Tibial nerve (tissue), 4 donors: ENCODE data around the gene COL9A3. TPM values are rescaled to one million over a fixed set of nuclear protein-coding genes. Genes with fewer than 3 reads are reported as not detected.

ENCODE experiments used
- DNase-seq, 2 donors: peaks; one replicate each; pipeline ENCODE4 v3.0.0-alpha.2; 2019; ENCODE audit warnings: low spot score in 2 of 2
- H3K27ac ChIP-seq, 4 donors: fragments of 200-600 bp; sonication (generic) in 3 of 4; one replicate each; pipeline ENCODE4 v1.5.1; 2017 to 2019; ENCODE audit warnings: mild to moderate bottlenecking in 1 of 4
- H3K27me3 ChIP-seq, 2 donors: fragments of 200-600 bp; sonication (generic) in 1 of 2; one replicate each; pipeline versions ENCODE4 v1.5.1 to v1.6.0; 2017 to 2019
- H3K36me3 ChIP-seq, 3 donors: fragments of 200-600 bp; sonication (generic); one replicate each; pipeline ENCODE4 v1.5.1; 2018 to 2019
- H3K4me1 ChIP-seq, 4 donors: fragments of 200-600 bp; sonication (generic) in 3 of 4; one replicate each; pipeline ENCODE4 v1.5.1; 2017 to 2019
- H3K4me3 ChIP-seq, 4 donors: fragments of 200-600 bp; sonication (generic) in 3 of 4; one replicate each; pipeline ENCODE4 v1.5.1; 2017 to 2019; ENCODE audit warnings: mild to moderate bottlenecking in 1 of 4, moderate library complexity in 1 of 4
- H3K9me3 ChIP-seq, 4 donors: fragments of 200-600 bp; sonication (generic) in 3 of 4; one replicate each; pipeline ENCODE4 v1.5.1; 2017 to 2019
- CTCF ChIP-seq, 5 experiments: fragments of 200-600 bp in 3 of 5; fragments of 450-650 bp in 2 of 5; sonication (generic) in 3 of 5; IDR thresholded peaks; one replicate each; pipeline ENCODE4 v1.5.1; 2016 to 2019; ENCODE audit warnings: antibody characterized with exemption in 5 of 5, mild to moderate bottlenecking in 3 of 5, moderate library complexity in 2 of 5
- EP300 ChIP-seq, 2 donors: sonication (generic); formaldehyde crosslinking; IDR thresholded peaks; one replicate each; pipeline ENCODE4 v1.6.1; 2017; ENCODE audit warnings: antibody characterized with exemption in 2 of 2, mild to moderate bottlenecking in 1 of 2
- POLR2A ChIP-seq, 2 donors: fragments of 450-650 bp; IDR thresholded peaks; one replicate each; pipeline ENCODE4 v1.6.1; 2017; ENCODE audit warnings: antibody characterized with exemption in 2 of 2, mild to moderate bottlenecking in 2 of 2, moderate library complexity in 2 of 2
- WGBS, 2 donors: methylation state at CpG; one replicate each; pipeline ENCODE4 v1.1.5; 2018; 5-methylcytosine and 5-hydroxymethylcytosine counted together
- total RNA-seq, 4 donors: library from RNA; depleted of rRNA; stranded (reverse); fragments of >200 nt; gene quantifications; one replicate each; pipeline ENCODE4 v1.1.0, GENCODE V29; 2016

The COL9A3 gene
- total RNA-seq, 4 donors from 2014 or later = 51.3 to 81.2 (median 63.5) TPM

- TF ChIP-seq CTCF (IDR thresholded peaks at IDR 0.05) (no peak), POLR2A (IDR thresholded peaks at IDR 0.05) (no peak), EP300 (IDR thresholded peaks at IDR 0.05) (no peak)
- Histone ChIP-seq H3K4me3 (no peak overlapping the region), H3K27ac (no peak overlapping the region), H3K9me3 (no peaks in the 10 kb centered on the region), H3K36me3 (no peaks in the 10 kb centered on the region), H3K27me3 (peaks cover 0 to 5% of the 10 kb centered on the region in 2 donors), H3K4me1 (peaks cover 0 to 10% (median 0%) of the 10 kb centered on the region in 4 donors)
- 31 to 44% methylated on average over 9 of the region's 9 CpGs for WGBS, 2 donors
- no peak for DNase-seq
These were observed 34.0 kb upstream of the COL9A3 start for GRCh38 chr20:62782893-62783278.

- DNase-seq = no peak
- Histone ChIP-seq H3K27ac (no peak overlapping the region), H3K4me3 (no peak overlapping the region), H3K9me3 (no peaks in the 10 kb centered on the region), H3K27me3 (peaks cover 0 to 5% of the 10 kb centered on the region in 2 donors), H3K4me1 (peaks cover 0 to 21% (median 0%) of the 10 kb centered on the region in 4 donors), H3K36me3 (no peaks in the 10 kb centered on the region)
- WGBS, 2 donors = 85 to 90% methylated on average over 15 to 16 of the region's 16 CpGs
- TF ChIP-seq EP300 (IDR thresholded peaks at IDR 0.05) (no peak), POLR2A (IDR thresholded peaks at IDR 0.05) (no peak), CTCF (IDR thresholded peaks at IDR 0.05) (no peak)
These were observed 32.4 kb upstream of the COL9A3 start for GRCh38 chr20:62784497-62784896.

GRCh38 chr20:62785393-62785792 lies 31.5 kb upstream of the COL9A3 start:
- DNase-seq = no peak
- H3K27me3 ChIP-seq = peaks cover 0 to 5% of the 10 kb centered on the region in 2 donors
- no peak overlapping the region for H3K27ac ChIP-seq
- H3K36me3 ChIP-seq = no peaks in the 10 kb centered on the region
- no peaks in the 10 kb centered on the region for H3K9me3 ChIP-seq
- WGBS, 2 donors = 35 to 52% methylated on average over 11 of the region's 11 CpGs
- H3K4me1 ChIP-seq = peaks cover 0 to 21% (median 0%) of the 10 kb centered on the region in 4 donors
- H3K4me3 ChIP-seq = no peak overlapping the region
- TF ChIP-seq EP300 (IDR thresholded peaks at IDR 0.05) (no peak), POLR2A (IDR thresholded peaks at IDR 0.05) (no peak), CTCF (IDR thresholded peaks at IDR 0.05) (no peak)

GRCh38 chr20:62786157-62786556 lies 30.7 kb upstream of the COL9A3 start:
- H3K4me1 ChIP-seq = peaks cover 0 to 24% (median under 1%) of the 10 kb centered on the region in 4 donors
- no peak for DNase-seq
- no peak overlapping the region for H3K4me3 ChIP-seq
- 53 to 54% methylated on average over 10 to 13 of the region's 13 CpGs for WGBS, 2 donors
- H3K27ac ChIP-seq = no peak overlapping the region
- H3K9me3 ChIP-seq = no peaks in the 10 kb centered on the region
- no peak for TF ChIP-seq EP300 (IDR thresholded peaks at IDR 0.05)
- no peak for TF ChIP-seq CTCF (IDR thresholded peaks at IDR 0.05)
- TF ChIP-seq POLR2A (IDR thresholded peaks at IDR 0.05) = no peak
- peaks cover 0 to 5% of the 10 kb centered on the region in 2 donors for H3K27me3 ChIP-seq
- no peaks in the 10 kb centered on the region for H3K36me3 ChIP-seq

GRCh38 chr20:62787321-62787720 lies 29.5 kb upstream of the COL9A3 start:
- Histone ChIP-seq H3K4me3 (no peak overlapping the region), H3K9me3 (no peaks in the 10 kb centered on the region), H3K4me1 (peaks cover 0 to 30% (median 4%) of the 10 kb centered on the region in 4 donors), H3K36me3 (no peaks in the 10 kb centered on the region), H3K27me3 (peaks cover 0 to 5% of the 10 kb centered on the region in 2 donors), H3K27ac (no peak overlapping the region)
- 83 to 85% methylated on average over 7 of the region's 7 CpGs for WGBS, 2 donors
- no peak for TF ChIP-seq POLR2A (IDR thresholded peaks at IDR 0.05)
- no peak for TF ChIP-seq CTCF (IDR thresholded peaks at IDR 0.05)
- TF ChIP-seq EP300 (IDR thresholded peaks at IDR 0.05) = no peak
- DNase-seq = no peak
